NT2/D1 (cell line): ENCODE measurements around the gene EFCAB14.
"Not testable (repeated sequence)": the region's sequence is repeated elsewhere in the genome, so short reads cannot be mapped to it uniquely, and the experiment has no call there.

ENCODE experiments used
- DNase-seq: peaks from one replicate; pipeline ENCODE4 v3.0.0-alpha.2; 2011; ENCODE audit warnings: low read depth, low spot score
- H3K27me3 ChIP-seq: 2 replicates; pipeline ENCODE4 v1.6.0; 2011; ENCODE audit warnings: mild to moderate bottlenecking; ENCODE audit not compliant: insufficient read length, insufficient read depth
- H3K36me3 ChIP-seq: 2 replicates; pipeline ENCODE4 v1.6.1; 2011; ENCODE audit warnings: mild to moderate bottlenecking, low read length, mixed read lengths; ENCODE audit not compliant: insufficient read depth, insufficient read length
- H3K4me1 ChIP-seq: 2 replicates; pipeline ENCODE4 v1.5.1; 2011; ENCODE audit not compliant: insufficient read depth, insufficient read length
- H3K4me3 ChIP-seq: 2 replicates; pipeline ENCODE4 v1.5.1; 2011; ENCODE audit warnings: low read depth; ENCODE audit not compliant: insufficient read length
- H3K9ac ChIP-seq: 2 replicates; pipeline ENCODE4 v1.6.0; 2011; ENCODE audit warnings: low read depth; ENCODE audit not compliant: insufficient read length
- H3K9me3 ChIP-seq: 2 replicates; pipeline ENCODE4 v1.5.1; 2011; ENCODE audit warnings: mild to moderate bottlenecking, low read length; ENCODE audit not compliant: insufficient read depth
- SUZ12 ChIP-seq: IDR thresholded peaks from 2 replicates; pipeline ENCODE4 v1.6.1; 2011; ENCODE audit not compliant: insufficient read length, insufficient read depth; ENCODE audit errors: extremely low read depth
- YY1 ChIP-seq: IDR thresholded peaks from 2 replicates; pipeline ENCODE4 v1.6.1; 2011; ENCODE audit not compliant: insufficient read length, insufficient read depth
- ZNF274 ChIP-seq: IDR thresholded peaks from 2 replicates; pipeline ENCODE4 v1.6.1; 2011; ENCODE audit warnings: mild to moderate bottlenecking, low read depth, low read length

The EFCAB14 gene

GRCh38 chr1:46652321-46653100 is 66.4 kb downstream of the EFCAB14 start:
- Histone ChIP-seq H3K4me3 (no peak overlapping the region), H3K27me3 (no peaks in the 10 kb centered on the region), H3K36me3 (peaks cover 62% of the 10 kb centered on the region), H3K9ac (no peak overlapping the region), H3K4me1 (no peaks in the 10 kb centered on the region), H3K9me3 (peaks cover 17% of the 10 kb centered on the region)
- TF ChIP-seq ZNF274 (no peak), SUZ12 (no peak)
- no peak for DNase-seq

- Histone ChIP-seq H3K36me3 (peaks cover 54% of the 10 kb centered on the region), H3K9me3 (peaks cover 21% of the 10 kb centered on the region)
- not testable (repeated sequence) for H3K4me1 ChIP-seq, H3K4me3 ChIP-seq, H3K27me3 ChIP-seq, DNase-seq, H3K9ac ChIP-seq
Observed at GRCh38 chr1:46651152-46651551, 67.8 kb downstream of the EFCAB14 start.

- no peak for TF ChIP-seq YY1
- TF ChIP-seq ZNF274, result no peak
- TF ChIP-seq SUZ12, result no peak
- no peak overlapping the region for H3K4me3 ChIP-seq
- DNase-seq, result no peak
- no peaks in the 10 kb centered on the region for H3K27me3 ChIP-seq
- peaks cover 47% of the 10 kb centered on the region for H3K36me3 ChIP-seq
- no peak overlapping the region for H3K9ac ChIP-seq
- H3K9me3 ChIP-seq, result peaks cover 21% of the 10 kb centered on the region
- H3K4me1 ChIP-seq, result no peaks in the 10 kb centered on the region
Observed at GRCh38 chr1:46650491-46650890, 68.4 kb downstream of the EFCAB14 start.

GRCh38 chr1:46649764-46650163 is 69.2 kb downstream of the EFCAB14 start:
- Histone ChIP-seq H3K27me3 (no peaks in the 10 kb centered on the region), H3K9me3 (peaks cover 17% of the 10 kb centered on the region), H3K36me3 (peaks cover 43% of the 10 kb centered on the region), H3K4me1 (no peaks in the 10 kb centered on the region), H3K9ac (no peak overlapping the region), H3K4me3 (no peak overlapping the region)
- no peak for DNase-seq
- TF ChIP-seq YY1, result no peak
- TF ChIP-seq ZNF274, result no peak
- TF ChIP-seq SUZ12, result no peak

- H3K4me1 ChIP-seq, result no peaks in the 10 kb centered on the region
- H3K36me3 ChIP-seq, result peaks cover 51% of the 10 kb centered on the region
- no peak for DNase-seq
- peaks cover 17% of the 10 kb centered on the region for H3K9me3 ChIP-seq
- no peak overlapping the region for H3K9ac ChIP-seq
- no peak overlapping the region for H3K4me3 ChIP-seq
- H3K27me3 ChIP-seq, result no peaks in the 10 kb centered on the region
- no peak for TF ChIP-seq SUZ12
- no peak for TF ChIP-seq YY1
Observed at GRCh38 chr1:46647611-46648010, 71.3 kb downstream of the EFCAB14 start.

GRCh38 chr1:46646844-46647243 is 72.1 kb downstream of the EFCAB14 start:
- Histone ChIP-seq H3K9me3 (peaks cover 17% of the 10 kb centered on the region), H3K27me3 (no peaks in the 10 kb centered on the region), H3K4me1 (no peaks in the 10 kb centered on the region), H3K36me3 (peaks cover 50% of the 10 kb centered on the region), H3K4me3 (no peak overlapping the region), H3K9ac (no peak overlapping the region)
- no peak for DNase-seq
- TF ChIP-seq YY1 (no peak), ZNF274 (no peak), SUZ12 (no peak)

GRCh38 chr1:46646331-46646730 is 72.6 kb downstream of the EFCAB14 start:
- H3K4me3 ChIP-seq, result no peak overlapping the region
- H3K36me3 ChIP-seq, result peaks cover 50% of the 10 kb centered on the region
- DNase-seq, result no peak
- H3K4me1 ChIP-seq, result no peaks in the 10 kb centered on the region
- H3K9me3 ChIP-seq, result peaks cover 17% of the 10 kb centered on the region
- no peaks in the 10 kb centered on the region for H3K27me3 ChIP-seq
- no peak overlapping the region for H3K9ac ChIP-seq
- no peak for TF ChIP-seq SUZ12
- TF ChIP-seq ZNF274, result no peak
- TF ChIP-seq YY1, result no peak

GRCh38 chr1:46645815-46646214 is 73.1 kb downstream of the EFCAB14 start:
- Histone ChIP-seq H3K4me3 (no peak overlapping the region), H3K36me3 (peaks cover 50% of the 10 kb centered on the region), H3K27me3 (no peaks in the 10 kb centered on the region), H3K9ac (no peak overlapping the region), H3K4me1 (no peaks in the 10 kb centered on the region), H3K9me3 (peaks cover 17% of the 10 kb centered on the region)
- TF ChIP-seq YY1 (no peak), SUZ12 (no peak), ZNF274 (no peak)
- no peak for DNase-seq
